BLaER1 treated with 17β-estradiol and CSF1 and Interleukin-3, amounts not matched to agents 10 nM and 100 nM (cell line): ENCODE results near the gene SNX30.
A peak's percentile ranks its signal among the peaks of the same experiment; 100 is the strongest.

Experiments
- H3K27ac ChIP-seq, 11 experiments: shearing (Covaris generic); formaldehyde crosslinking; 2 replicates each; pipeline ENCODE4 v1.8.1; 2022
- H3K27me3 ChIP-seq, 11 experiments: shearing (Covaris generic); formaldehyde crosslinking; 2 replicates each; pipeline ENCODE4 v1.8.1; 2022
- H3K36me3 ChIP-seq, 11 experiments: shearing (Covaris generic); formaldehyde crosslinking; 2 replicates each; pipeline ENCODE4 v1.8.1; 2022
- H3K4me1 ChIP-seq, 10 experiments: shearing (Covaris generic); formaldehyde crosslinking; 2 replicates each; pipeline ENCODE4 v1.8.1; 2022
- H3K4me2 ChIP-seq, 11 experiments: shearing (Covaris generic); formaldehyde crosslinking; 2 replicates each; pipeline ENCODE4 v1.8.1; 2022
- H3K4me3 ChIP-seq, 10 experiments: shearing (Covaris generic); formaldehyde crosslinking; 2 replicates each; pipeline ENCODE4 v1.8.1; 2022
- H3K9ac ChIP-seq, 11 experiments: shearing (Covaris generic); formaldehyde crosslinking; 2 replicates each; pipeline ENCODE4 v1.8.1; 2022
- H3K9me3 ChIP-seq, 11 experiments: shearing (Covaris generic); formaldehyde crosslinking; replicated peaks in 1 of 11; 2 replicates each; pipeline ENCODE4 v1.8.1; 2022
- H4K20me1 ChIP-seq, 11 experiments: shearing (Covaris generic); formaldehyde crosslinking; 2 replicates each; pipeline ENCODE4 v1.8.1; 2022
- Cebpa-rat ChIP-seq, 11 experiments: shearing (Covaris generic); IDR thresholded peaks; 2 replicates each; pipeline ENCODE4 v1.8.1; 2022

SNX30 gene

GRCh38 chr9:112811518-112811917 lies 61.0 kb downstream of the SNX30 start:
- Histone ChIP-seq H3K27me3 (no peaks in the 10 kb centered on the region), H3K9me3 (peaks cover 0 to 7% (median 0%) of the 10 kb centered on the region in 11 experiments; a peak in 3 of 22 replicates), H3K9ac (no peak overlapping the region), H3K4me3 (no peak overlapping the region), H4K20me1 (peaks cover 0 to 90% (median 0%) of the 10 kb centered on the region in 11 experiments; a peak in 6 of 22 replicates), H3K36me3 (peaks cover 7 to 39% (median 15%) of the 10 kb centered on the region in 11 experiments; a peak in 17 of 22 replicates), H3K4me1 (peaks cover 36 to 61% (median 45%) of the 10 kb centered on the region in 10 experiments), H3K27ac (no peak overlapping the region), H3K4me2 (peak overlapping the region in 10 of 11 experiments; percentile 82 to 98 (median 92); a peak in 17 of 22 replicates)
- no peak for TF ChIP-seq Cebpa-rat (IDR thresholded peaks at IDR 0.05)

GRCh38 chr9:112815868-112816267 lies 65.3 kb downstream of the SNX30 start:
- H3K4me1 ChIP-seq = peaks cover 25 to 52% (median 33%) of the 10 kb centered on the region in 10 experiments
- no peak overlapping the region for H3K9ac ChIP-seq
- H3K27me3 ChIP-seq = no peaks in the 10 kb centered on the region
- H3K4me2 ChIP-seq = peak overlapping the region in 3 of 11 experiments; percentile 31 to 63 (median 50); a peak in 4 of 22 replicates
- no peak for TF ChIP-seq Cebpa-rat (IDR thresholded peaks at IDR 0.05)
- no peak overlapping the region for H3K27ac ChIP-seq
- H3K9me3 ChIP-seq = peaks cover 0 to 7% (median 0%) of the 10 kb centered on the region in 11 experiments; a peak in 2 of 22 replicates
- H3K36me3 ChIP-seq = peaks cover 0 to 52% (median 21%) of the 10 kb centered on the region in 11 experiments; a peak in 18 of 22 replicates
- no peak overlapping the region for H3K4me3 ChIP-seq
- peaks cover 0 to 52% (median 0%) of the 10 kb centered on the region in 11 experiments; a peak in 6 of 22 replicates for H4K20me1 ChIP-seq

GRCh38 chr9:112817860-112818203 lies 67.3 kb downstream of the SNX30 start:
- Histone ChIP-seq H3K27me3 (no peaks in the 10 kb centered on the region), H3K4me2 (peak overlapping the region; percentile 6 to 63 (median 31); a peak in 10 of 22 replicates), H3K9ac (no peak overlapping the region), H3K4me1 (peaks cover 18 to 39% (median 27%) of the 10 kb centered on the region in 10 experiments), H3K36me3 (peaks cover 0 to 62% (median 25%) of the 10 kb centered on the region in 11 experiments; a peak in 18 of 22 replicates), H3K4me3 (no peak overlapping the region), H3K9me3 (peaks cover 0 to 5% (median 0%) of the 10 kb centered on the region in 11 experiments; a peak in 2 of 22 replicates), H3K27ac (no peak overlapping the region), H4K20me1 (peaks cover 0 to 36% (median 0%) of the 10 kb centered on the region in 11 experiments; a peak in 6 of 22 replicates)
- TF ChIP-seq Cebpa-rat (IDR thresholded peaks at IDR 0.05) = no peak

GRCh38 chr9:112819635-112820496 lies 69.3 kb downstream of the SNX30 start:
- no peak overlapping the region for H3K9ac ChIP-seq
- H3K4me3 ChIP-seq = no peak overlapping the region
- H4K20me1 ChIP-seq = peaks cover 0 to 26% (median 0%) of the 10 kb centered on the region in 11 experiments; a peak in 6 of 22 replicates
- no peak overlapping the region for H3K27ac ChIP-seq
- TF ChIP-seq Cebpa-rat (IDR thresholded peaks at IDR 0.05) = no peak
- H3K9me3 ChIP-seq = peaks cover 0 to 6% (median 0%) of the 10 kb centered on the region in 11 experiments; a peak in 3 of 22 replicates
- H3K27me3 ChIP-seq = no peaks in the 10 kb centered on the region
- H3K4me1 ChIP-seq = peaks cover 18 to 58% (median 27%) of the 10 kb centered on the region in 10 experiments
- peak overlapping the region in 7 of 11 experiments; percentile 16 to 54 (median 32); a peak in 9 of 22 replicates for H3K4me2 ChIP-seq
- peaks cover 0 to 54% (median 25%) of the 10 kb centered on the region in 11 experiments; a peak in 17 of 22 replicates for H3K36me3 ChIP-seq

GRCh38 chr9:112820881-112821280 lies 70.3 kb downstream of the SNX30 start:
- peaks cover 0 to 6% (median 0%) of the 10 kb centered on the region in 11 experiments; a peak in 3 of 22 replicates for H3K9me3 ChIP-seq
- no peak overlapping the region for H3K27ac ChIP-seq
- H3K27me3 ChIP-seq = no peaks in the 10 kb centered on the region
- peaks cover 18 to 57% (median 27%) of the 10 kb centered on the region in 10 experiments for H3K4me1 ChIP-seq
- H3K9ac ChIP-seq = no peak overlapping the region
- no peak overlapping the region for H3K4me3 ChIP-seq
- H3K36me3 ChIP-seq = peaks cover 0 to 64% (median 28%) of the 10 kb centered on the region in 11 experiments; a peak in 17 of 22 replicates
- TF ChIP-seq Cebpa-rat (IDR thresholded peaks at IDR 0.05) = no peak
- H3K4me2 ChIP-seq = 0 out of 22 replicates have a peak overlapping the region, but pooled peaks of 1 of the 11 experiments have one; percentile 2
- H4K20me1 ChIP-seq = peaks cover 0 to 18% (median 0%) of the 10 kb centered on the region in 11 experiments; a peak in 6 of 22 replicates

- Histone ChIP-seq H4K20me1 (peaks cover 0 to 7% (median 0%) of the 10 kb centered on the region in 11 experiments; a peak in 3 of 22 replicates), H3K36me3 (peaks cover 0 to 76% (median 36%) of the 10 kb centered on the region in 11 experiments; a peak in 17 of 22 replicates), H3K4me1 (peaks cover 7 to 40% (median 11%) of the 10 kb centered on the region in 10 experiments), H3K27ac (no peak overlapping the region), H3K9ac (no peak overlapping the region), H3K9me3 (peaks cover 0 to 6% (median 0%) of the 10 kb centered on the region in 11 experiments; a peak in 3 of 22 replicates), H3K27me3 (no peaks in the 10 kb centered on the region), H3K4me2 (no peak overlapping the region), H3K4me3 (no peak overlapping the region)
- no peak for TF ChIP-seq Cebpa-rat (IDR thresholded peaks at IDR 0.05)
Measured at GRCh38 chr9:112822618-112823017, 72.1 kb downstream of the SNX30 start.

GRCh38 chr9:112823257-112823656 lies 72.7 kb downstream of the SNX30 start:
- Histone ChIP-seq H4K20me1 (peaks cover 0 to 5% (median 0%) of the 10 kb centered on the region in 11 experiments; a peak in 3 of 22 replicates), H3K4me1 (peaks cover 5 to 38% (median 7%) of the 10 kb centered on the region in 10 experiments), H3K27ac (no peak overlapping the region), H3K4me3 (no peak overlapping the region), H3K9ac (no peak overlapping the region), H3K36me3 (peaks cover 0 to 75% (median 32%) of the 10 kb centered on the region in 11 experiments; a peak in 17 of 22 replicates), H3K27me3 (no peaks in the 10 kb centered on the region), H3K9me3 (peaks cover 0 to 6% (median 0%) of the 10 kb centered on the region in 11 experiments; a peak in 3 of 22 replicates), H3K4me2 (peak overlapping the region in 2 of 11 experiments; percentile 3 to 11; a peak in 2 of 22 replicates)
- no peak for TF ChIP-seq Cebpa-rat (IDR thresholded peaks at IDR 0.05)

- Histone ChIP-seq H3K27ac (no peak overlapping the region; a peak in 1 of 22 replicates), H4K20me1 (no peaks in the 10 kb centered on the region; a peak in 1 of 22 replicates), H3K4me1 (peaks cover 4 to 51% (median 6%) of the 10 kb centered on the region in 10 experiments), H3K36me3 (peaks cover 19 to 79% (median 38%) of the 10 kb centered on the region in 11 experiments), H3K9me3 (no peaks in the 10 kb centered on the region), H3K4me3 (no peak overlapping the region), H3K4me2 (peak overlapping the region in 4 of 11 experiments; percentile 11 to 77 (median 58); a peak in 6 of 22 replicates), H3K27me3 (no peaks in the 10 kb centered on the region), H3K9ac (no peak overlapping the region)
- TF ChIP-seq Cebpa-rat (IDR thresholded peaks at IDR 0.05) = no peak
Measured at GRCh38 chr9:112831281-112831851, 80.8 kb downstream of the SNX30 start.
